DMS53 (cell line): ENCODE measurements around the gene EXOC4.

Experiments used
- DNase-seq: peaks from one replicate; lab custom pipeline; 2025; lab: John Stamatoyannopoulos, UW

Gene EXOC4

GRCh38 chr7:133573554-133574265, 320.8 kb downstream of the EXOC4 start:
- DNase-seq: no peak

- DNase-seq: no peak
These were observed 323.0 kb downstream of the EXOC4 start for GRCh38 chr7:133575726-133576440.

- no peak for DNase-seq
These were observed 323.8 kb downstream of the EXOC4 start for GRCh38 chr7:133576612-133577168.

- DNase-seq: no peak
These were observed 330.1 kb downstream of the EXOC4 start for GRCh38 chr7:133582766-133583523.

- DNase-seq: no peak
These were observed 330.8 kb downstream of the EXOC4 start for GRCh38 chr7:133583545-133584171.

GRCh38 chr7:133584956-133585668, 332.2 kb downstream of the EXOC4 start:
- no peak for DNase-seq

GRCh38 chr7:133586253-133586652, 333.4 kb downstream of the EXOC4 start:
- no peak for DNase-seq

GRCh38 chr7:133587903-133588302, 335.0 kb downstream of the EXOC4 start:
- no peak for DNase-seq

- no peak for DNase-seq
These were observed 337.9 kb downstream of the EXOC4 start for GRCh38 chr7:133590795-133591194.

GRCh38 chr7:133591704-133592340, 338.9 kb downstream of the EXOC4 start:
- no peak for DNase-seq

- no peak for DNase-seq
These were observed 340.7 kb downstream of the EXOC4 start for GRCh38 chr7:133593561-133593960.

GRCh38 chr7:133601617-133602016, 348.7 kb downstream of the EXOC4 start:
- peak; percentile 6 for DNase-seq

GRCh38 chr7:133602291-133602690, 349.4 kb downstream of the EXOC4 start:
- no peak for DNase-seq

GRCh38 chr7:133606991-133607390, 354.1 kb downstream of the EXOC4 start:
- DNase-seq: no peak

GRCh38 chr7:133609806-133610205, 356.9 kb downstream of the EXOC4 start:
- no peak for DNase-seq

GRCh38 chr7:133611955-133612354, 359.1 kb downstream of the EXOC4 start:
- no peak for DNase-seq

- DNase-seq: no peak
These were observed 360.4 kb downstream of the EXOC4 start for GRCh38 chr7:133613250-133613790.

GRCh38 chr7:133614251-133614650, 361.4 kb downstream of the EXOC4 start:
- no peak for DNase-seq

GRCh38 chr7:133618970-133619369, 366.1 kb downstream of the EXOC4 start:
- no peak for DNase-seq

GRCh38 chr7:133619491-133619890, 366.6 kb downstream of the EXOC4 start:
- no peak for DNase-seq

- DNase-seq: no peak
These were observed 370.8 kb downstream of the EXOC4 start for GRCh38 chr7:133623721-133624120.
